Stimulated activated CD8-positive, alpha-beta memory T cell treated with anti-CD3 and anti-CD28 coated beads, Interleukin-15, amount 100 ng/mL, for 24 hours (primary cell): ENCODE data around the gene GALNTL6.

Experiments used
- DNase-seq: peaks from one replicate; pipeline ENCODE4 v3.0.0-alpha.2; 2020; ENCODE audit warnings: low read depth

The GALNTL6 gene

DNA sequence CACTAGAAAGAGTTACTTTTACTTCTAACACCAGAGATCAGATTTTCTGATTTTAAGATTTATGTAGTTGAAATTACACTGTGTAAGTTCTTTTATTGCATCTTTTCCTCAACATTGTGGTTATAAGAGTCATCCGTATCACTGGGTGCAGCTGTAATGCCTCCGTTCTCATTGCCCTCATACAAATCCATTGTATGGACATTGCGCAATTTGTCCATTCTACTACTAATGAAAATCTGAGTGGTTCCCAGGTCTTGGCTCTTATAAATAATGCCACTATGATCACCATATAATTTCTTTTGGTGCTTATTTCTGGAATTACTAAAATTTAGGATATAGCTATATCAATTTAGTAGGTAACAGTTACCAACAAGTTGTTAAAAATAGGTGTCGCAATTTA, 741.4 kb downstream of the GALNTL6 start:
- DNase-seq, result no peak

DNA sequence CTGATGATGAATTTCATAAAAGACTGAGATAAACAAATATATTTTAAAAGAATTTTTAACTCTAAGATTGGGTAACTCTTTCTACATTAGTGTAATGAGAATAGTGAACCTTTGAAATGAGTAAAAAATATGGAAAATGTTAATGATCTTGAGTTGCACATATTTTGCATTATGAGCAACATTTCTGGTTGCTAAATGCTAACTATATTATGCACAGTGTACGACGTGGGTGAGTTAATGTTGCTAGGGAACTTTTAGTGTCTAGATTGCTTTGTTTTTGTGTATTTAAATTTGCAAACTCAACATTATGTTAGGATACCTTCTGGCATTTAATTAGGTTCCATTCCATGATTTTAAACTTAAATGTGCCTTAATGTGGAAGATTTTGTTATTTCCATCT, 742.5 kb downstream of the GALNTL6 start:
- no peak for DNase-seq

DNA sequence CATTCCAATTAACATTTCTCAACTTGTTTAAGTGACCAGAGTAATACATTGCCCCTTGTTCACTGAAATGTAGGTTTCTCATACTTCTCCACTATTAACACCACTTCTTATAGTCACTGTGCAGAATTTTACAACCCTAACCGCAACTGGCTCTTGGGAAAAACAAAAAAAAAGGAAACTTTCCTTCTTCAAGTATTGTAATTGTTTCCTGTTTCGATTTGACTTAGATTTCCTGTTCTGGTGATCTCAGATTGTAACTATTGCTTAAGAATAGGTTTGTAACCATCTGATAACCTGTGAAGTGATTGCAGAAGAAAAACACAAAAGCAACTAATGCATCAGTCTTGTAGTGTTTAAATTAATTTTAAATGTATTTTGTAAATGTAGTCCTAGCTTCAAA, 760.7 kb downstream of the GALNTL6 start:
- DNase-seq, result no peak

DNA sequence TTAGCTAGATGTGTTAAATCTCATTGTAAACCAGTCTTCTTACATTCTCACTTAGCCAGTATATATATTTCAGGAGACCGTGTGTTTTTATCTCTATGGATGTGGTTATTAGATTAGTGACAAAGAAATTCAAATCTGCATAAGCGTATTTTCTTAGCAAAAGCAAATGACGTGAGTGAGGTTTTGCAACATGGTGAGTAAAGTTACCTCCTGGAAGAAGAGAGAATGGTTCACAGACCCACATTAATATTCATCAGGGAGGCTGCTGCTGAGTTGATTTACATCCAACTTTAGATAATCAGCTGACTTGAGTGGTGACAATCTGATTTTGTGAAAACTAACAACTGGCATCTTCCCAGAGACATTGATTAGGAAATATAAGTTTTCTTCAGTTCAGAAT, 765.5 kb downstream of the GALNTL6 start:
- DNase-seq, result no peak

DNA sequence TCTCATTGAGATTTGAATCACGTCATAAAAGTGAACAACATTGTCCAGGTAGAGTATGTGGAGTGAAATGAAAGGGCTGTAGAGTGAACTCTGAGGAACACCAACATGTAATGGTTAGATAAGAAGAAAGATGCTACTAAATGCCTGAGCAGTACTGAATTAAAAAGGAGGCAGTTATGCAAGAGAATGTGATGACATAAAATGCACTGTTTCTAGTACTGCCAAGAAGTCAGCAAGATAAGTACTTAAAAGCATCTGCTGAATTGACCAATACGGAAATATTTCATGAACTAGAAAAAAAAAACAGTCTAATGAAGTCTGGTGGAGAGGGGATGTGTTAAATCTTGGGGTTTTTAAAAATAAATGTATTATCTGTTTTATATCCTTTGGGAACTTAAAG, 771.6 kb downstream of the GALNTL6 start:
- no peak for DNase-seq

DNA sequence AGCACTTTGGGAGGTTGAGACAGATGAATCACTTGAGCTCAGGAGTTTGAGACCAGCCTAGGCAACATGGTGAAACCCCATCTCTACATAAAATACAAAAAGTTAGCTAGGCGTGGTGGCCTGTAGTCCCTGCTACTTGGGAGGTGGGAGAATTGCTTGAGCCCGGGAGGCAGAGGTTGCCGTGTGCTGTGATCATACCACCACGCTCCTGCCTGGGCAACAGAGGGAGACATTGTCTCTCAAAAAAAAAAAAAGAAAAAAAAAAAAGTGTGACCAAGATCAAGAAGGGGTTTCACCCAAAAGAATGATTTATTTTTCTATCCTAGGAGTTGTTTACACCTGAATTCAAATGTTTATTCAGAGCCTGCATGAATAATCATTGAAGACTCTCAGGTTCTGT, 783.0 kb downstream of the GALNTL6 start:
- DNase-seq, result no peak

DNA sequence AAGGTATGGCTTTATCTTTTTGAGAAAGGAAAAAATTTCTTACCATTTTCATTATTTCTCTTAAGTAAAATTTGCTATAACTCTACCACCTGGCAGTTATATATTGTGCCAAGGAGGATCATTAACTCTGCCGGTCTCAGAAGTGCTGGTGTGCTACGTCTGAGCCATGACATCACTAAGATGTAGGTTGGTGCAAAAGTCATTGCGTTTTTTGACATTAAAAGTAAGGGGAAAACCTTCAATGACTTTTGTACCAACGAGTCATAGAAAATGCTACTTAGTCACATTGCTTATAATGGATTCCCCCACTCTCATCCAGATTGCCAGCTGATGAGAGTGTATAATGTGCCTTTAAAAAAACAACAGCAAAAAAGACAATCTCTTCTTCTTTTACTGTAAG, 786.4 kb downstream of the GALNTL6 start:
- DNase-seq, result no peak

DNA sequence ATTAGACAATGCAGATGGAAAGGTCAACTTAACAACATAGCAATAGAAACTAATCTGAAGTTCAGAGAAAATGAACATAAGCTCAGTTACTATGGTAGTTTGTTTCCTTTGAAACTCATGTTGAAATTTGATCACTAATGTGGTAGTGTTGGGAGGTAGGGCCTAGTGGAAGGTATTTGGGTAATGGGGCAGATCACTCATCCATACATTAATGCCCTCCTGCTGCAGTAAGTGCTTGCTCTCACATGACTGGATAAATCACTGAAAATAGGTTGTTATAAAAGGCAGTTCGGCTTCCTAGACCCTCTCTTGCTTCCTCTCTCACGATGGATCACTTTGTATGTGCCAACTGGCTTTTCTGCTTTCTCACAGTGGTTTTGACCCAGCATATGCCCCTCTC, 788.0 kb downstream of the GALNTL6 start:
- no peak for DNase-seq

DNA sequence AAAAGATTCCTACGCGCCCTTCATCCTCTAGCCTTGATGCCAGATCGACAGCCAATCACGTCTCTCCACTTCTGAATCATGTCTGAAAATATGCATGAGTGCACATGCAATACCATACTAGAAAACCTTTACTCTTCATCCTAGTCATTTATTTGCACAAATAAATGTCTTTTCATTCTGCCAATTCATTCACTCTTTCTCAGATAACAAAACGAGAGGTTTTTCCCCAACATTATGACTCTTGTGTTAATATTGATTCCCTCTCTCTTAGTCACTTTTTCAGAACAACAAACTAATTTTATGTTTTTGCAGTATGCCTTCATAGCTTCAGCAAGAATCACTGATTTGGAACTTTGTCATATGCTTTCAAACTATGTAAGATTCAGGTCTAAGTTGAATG, 806.0 kb downstream of the GALNTL6 start:
- no peak for DNase-seq

DNA sequence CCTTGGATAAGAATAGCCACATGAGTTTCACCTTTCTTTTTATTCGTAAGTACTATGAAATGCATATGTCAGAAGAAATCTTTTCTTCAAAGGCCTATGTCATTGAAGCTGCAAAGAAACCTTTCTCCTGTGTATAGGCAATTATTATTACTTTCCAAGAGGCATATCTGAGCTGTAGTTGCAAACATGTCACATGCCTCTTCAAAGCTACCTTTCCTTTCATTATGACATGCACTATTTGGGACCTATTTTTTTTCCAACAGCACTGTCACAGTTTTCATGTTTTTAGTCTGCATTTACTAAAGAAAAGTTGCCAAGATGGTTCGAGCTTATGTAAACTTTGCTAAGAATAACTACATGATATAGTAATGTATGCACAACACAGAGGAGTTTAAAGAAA, 806.6 kb downstream of the GALNTL6 start:
- no peak for DNase-seq

DNA sequence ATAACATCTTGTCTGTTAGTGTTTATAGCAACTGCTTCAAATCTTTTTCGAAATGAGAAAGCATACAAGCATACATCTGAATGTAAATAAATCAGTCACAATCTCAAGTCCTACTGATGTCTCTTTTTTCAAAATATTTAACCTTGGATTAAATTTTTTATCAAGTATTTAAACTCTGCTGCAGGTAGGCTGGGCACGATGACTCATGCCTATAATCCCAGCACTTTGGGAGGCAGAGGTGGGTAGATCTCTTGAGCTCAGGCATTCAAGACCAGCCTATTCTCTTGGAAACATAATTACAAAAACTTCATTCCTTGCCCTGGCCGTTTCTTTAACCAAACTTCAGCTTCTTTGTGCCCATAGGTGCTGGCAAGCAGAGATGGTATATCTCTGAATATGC, 815.1 kb downstream of the GALNTL6 start:
- no peak for DNase-seq

DNA sequence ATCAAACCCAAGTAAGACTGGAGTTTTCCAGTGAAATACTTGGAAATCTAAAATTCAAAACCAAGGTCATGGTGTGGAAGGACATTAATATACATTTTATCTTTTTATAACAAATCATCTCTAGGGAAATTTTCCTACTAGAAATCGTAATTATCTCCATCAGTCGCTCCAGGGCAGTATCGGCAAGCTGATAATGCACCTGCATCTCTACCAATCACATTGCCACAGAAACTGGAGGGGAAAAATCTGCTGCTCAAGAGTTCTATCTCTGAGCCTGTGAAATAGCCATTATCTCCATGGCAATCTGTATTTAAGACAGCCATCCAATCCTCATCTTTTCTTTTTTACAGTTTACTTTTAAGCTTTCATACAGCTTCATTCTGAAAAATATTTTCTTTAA, 817.1 kb downstream of the GALNTL6 start:
- DNase-seq, result no peak

DNA sequence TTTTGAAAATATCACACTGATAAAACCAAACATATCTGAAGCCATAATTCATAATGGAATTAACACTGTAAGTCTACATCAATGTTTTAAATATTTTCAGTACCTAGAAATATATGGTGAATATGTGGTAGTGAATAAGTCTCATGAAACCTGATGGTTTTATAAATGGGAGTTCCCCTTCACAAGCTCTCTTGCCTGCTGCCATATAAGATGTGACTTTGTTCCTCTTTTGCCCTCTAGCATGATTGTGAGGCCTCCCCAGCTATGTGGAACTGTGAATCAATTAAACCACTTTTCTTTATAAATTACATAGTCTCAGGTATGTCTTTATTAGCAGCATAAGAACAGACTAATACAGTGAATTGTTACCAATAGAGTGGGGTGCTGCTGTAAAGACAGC, 818.6 kb downstream of the GALNTL6 start:
- no peak for DNase-seq

DNA sequence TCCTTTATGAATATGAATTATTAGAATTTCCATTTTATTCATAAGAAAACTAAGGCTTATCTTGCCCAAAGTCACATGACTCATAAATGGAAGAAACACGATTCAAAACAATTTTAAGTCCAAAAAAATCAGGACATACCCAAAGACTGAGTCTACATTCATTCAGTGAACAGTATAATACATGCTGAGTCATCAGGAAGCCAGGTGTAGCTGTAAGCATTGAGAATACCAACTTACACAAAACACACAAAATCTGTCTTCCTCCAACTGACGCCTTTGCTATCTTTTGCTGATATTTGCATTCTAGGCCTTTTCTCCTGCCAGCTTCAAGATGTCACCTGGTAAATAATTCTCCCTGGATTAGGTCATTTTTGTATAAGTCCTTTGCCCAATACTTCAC, 835.3 kb downstream of the GALNTL6 start:
- DNase-seq, result no peak

DNA sequence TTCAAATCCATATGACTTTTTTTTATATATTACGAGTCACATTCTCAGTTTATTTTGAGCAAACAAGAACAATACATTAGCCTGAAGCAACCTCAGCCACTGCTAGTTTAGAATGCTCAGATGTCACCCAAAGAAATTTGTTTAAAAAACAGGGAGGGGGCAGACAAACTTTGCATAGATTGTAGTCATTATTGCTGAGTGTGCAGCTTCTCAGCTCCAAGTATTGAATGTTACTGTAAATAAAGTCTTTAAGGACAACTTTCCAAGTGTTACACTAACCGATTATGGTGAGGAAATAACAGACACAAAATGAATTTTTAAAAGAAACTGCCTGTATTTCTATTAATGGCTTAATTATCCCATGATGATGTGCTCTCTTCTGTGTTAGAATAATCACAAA, 835.9 kb downstream of the GALNTL6 start:
- no peak for DNase-seq

DNA sequence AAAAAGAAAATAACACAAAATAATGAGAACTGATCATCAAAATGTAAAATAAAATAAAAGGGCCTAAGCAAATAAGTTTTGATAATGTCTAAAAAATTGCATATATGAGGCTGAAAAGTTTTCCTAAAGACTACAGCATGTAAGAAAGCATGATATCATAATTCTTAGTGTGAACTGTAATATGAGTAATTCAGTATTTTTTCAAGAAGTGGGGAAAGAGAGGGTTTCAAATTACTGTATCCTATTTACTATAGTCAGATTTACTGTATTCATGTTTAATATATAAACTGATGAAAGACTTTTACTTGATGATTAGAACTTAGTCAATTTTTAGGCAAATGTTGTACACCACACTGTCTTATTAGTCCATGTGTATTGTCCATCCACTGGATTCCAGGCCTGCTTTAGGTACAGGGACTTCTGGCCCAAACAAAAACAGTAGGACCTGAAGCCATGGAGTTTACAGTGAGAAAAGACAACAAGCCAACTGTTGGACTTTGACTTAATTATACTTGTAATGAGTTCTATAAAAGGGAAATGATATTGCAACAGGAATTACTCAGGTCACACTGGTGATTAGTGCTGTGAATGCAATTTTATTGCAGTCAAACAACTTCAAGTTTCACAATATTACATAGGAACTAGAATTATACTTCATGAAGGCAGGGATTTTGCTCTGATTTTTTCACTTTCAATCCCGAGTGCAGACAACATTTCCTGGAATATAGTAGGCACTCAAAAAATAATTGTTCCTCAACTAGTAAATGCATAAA, 837.7 kb downstream of the GALNTL6 start:
- DNase-seq, result no peak

DNA sequence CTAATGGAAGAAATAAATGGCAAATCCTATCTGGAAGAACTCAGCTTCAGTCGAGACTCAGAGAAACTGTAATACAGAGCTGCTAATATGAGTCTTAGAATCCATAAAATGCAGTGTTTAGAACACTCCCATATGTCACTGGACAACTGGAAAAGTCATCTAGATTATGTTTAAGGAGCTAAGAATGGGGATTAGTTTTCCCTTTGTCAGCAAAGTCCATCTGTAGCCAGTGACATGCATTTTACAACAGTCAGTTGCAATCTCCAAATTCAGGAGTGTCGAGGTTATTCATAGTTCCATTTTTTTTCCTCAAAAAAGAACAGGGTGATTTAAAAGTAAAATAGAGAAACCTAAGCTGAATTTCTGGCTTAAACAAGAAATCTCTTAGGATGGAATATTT, 838.8 kb downstream of the GALNTL6 start:
- no peak for DNase-seq

DNA sequence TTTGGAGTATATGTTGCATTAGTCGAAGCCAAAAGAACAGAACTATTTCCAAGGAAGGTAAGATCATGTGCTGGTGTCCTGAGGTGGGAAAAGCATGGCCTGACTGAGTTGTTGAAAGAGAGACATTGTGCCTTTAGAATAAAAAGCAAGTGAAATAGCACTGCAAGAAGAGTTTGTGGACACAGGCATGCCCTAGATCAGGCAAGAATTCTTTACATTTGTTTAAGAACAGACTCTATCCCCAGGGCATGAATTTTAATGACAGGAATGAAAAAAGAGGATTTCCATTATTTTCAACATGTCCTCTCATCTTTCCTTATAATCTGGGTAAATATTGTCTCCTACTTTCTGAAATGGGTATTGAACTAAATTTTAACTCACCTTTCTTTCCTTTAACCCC, 839.2 kb downstream of the GALNTL6 start:
- no peak for DNase-seq

DNA sequence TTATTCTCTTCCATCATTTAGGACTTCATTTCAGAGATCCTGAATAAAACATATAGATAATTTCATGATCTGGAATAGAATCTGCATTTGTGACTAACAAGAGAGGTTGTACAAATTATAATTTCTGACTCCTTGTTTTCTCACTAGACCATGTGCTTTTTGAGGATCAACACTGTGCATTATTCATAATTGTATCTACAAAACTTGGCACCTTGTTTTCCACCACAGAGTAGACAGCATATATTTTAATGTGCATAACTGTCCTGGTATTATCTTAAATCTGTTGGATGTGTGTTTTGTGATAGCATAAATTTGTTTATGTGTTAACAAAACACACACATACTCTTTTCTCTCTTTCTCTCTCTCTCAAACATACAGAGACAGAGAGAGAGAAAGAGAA, 840.5 kb downstream of the GALNTL6 start:
- no peak for DNase-seq

DNA sequence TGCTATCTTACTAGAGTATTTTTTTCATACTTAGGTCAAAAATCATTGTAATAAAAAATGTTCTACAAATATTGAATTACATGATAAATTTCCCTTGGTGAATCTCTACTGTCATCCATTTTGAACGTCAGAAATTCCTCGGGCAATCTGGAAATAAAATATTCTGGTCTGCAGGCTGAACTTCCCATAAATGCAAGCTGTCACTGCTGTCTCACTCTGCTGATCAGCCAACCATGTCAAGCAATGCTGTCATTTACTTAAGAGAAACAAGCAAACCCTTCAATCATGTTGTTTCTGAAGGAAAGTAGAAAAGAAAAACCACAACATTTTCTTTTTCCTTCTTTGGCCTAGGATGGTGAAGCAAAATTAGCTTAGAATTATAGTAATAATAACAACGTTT, 841.3 kb downstream of the GALNTL6 start:
- DNase-seq, result no peak

DNA sequence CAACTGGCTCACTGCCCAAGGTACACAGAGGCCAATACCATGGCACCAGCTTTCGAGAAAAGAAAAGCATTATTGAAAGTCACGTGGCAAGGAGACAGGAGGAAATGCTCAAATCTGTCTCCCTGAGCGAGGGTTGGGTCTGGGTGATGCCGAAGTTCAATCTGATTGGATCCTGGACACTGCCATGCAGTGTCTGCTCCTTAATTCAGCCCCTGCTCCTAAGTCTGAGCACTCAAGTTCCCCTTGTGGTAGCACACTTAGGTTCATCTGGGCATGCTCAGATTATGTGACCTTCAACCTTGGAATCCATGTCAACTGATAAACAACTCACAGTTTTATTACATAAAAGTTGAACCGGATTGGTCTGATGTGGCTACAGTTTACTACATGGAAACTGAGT, 842.9 kb downstream of the GALNTL6 start:
- no peak for DNase-seq

DNA sequence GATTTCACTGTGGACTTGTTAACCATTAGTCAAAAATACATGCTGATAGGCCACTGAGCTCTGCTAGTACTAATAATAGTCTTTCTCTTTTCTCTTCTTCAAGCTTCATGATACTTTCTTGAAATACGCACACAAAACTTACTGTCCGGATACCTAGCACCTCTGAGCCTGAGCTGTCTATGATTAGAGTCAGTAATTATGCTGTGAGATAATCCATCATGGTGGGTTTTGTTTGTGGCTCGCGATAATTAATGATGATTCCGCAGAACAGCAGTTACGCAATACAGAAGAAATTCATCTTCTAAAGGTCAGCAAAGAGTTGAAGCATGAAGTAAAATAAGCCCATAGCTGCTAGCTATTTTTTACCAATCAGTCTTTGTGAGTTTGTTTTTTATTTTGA, 843.9 kb downstream of the GALNTL6 start:
- no peak for DNase-seq

DNA sequence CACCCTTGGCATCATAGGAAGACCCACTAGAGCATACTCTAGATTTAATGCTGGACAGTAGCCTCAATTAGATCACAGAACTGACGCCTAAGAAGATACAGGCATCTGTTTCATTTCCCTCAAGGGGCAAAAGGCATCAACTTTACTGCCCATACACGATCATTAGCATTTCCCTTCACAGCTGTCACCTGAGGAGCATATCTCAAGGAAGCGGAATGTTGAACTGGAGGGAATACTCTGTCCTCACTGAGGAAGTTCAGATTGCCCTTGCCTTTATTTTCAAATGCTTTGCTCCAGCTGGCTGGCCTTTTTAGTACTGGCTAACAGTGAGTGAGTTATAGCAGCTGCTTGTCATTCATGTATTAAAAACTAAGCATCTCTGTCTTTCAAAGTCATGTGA, 847.0 kb downstream of the GALNTL6 start:
- no peak for DNase-seq

DNA sequence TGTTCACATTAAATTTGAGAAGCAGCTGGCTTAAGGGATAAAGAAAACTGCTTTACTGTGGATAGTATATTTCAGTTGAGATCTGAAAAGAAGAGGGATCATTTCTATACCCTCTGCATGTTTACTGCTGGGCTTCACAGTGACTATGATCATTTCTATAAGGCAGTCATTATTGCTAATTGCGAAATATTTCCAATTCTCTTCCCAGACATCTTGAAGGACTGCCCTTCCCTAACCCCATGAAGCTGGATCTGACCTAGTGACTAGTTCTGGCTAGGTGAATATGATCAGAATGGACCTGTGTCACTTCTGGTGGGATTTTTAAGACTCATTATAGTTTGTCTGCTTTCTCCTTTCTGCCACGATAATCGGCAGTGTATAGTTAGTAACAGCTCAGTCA, 848.9 kb downstream of the GALNTL6 start:
- DNase-seq, result no peak
